HG03378 (cell line): ENCODE data around the gene KCNN4.

Experiments used
- ATAC-seq: cut with Tn5 transposase; IDR thresholded peaks from one replicate; pipeline ENCODE4 v1.9.1; 2021; ENCODE audit warnings: mild to moderate bottlenecking, moderate library complexity; ENCODE audit not compliant: unreplicated experiment

KCNN4 gene

DNA sequence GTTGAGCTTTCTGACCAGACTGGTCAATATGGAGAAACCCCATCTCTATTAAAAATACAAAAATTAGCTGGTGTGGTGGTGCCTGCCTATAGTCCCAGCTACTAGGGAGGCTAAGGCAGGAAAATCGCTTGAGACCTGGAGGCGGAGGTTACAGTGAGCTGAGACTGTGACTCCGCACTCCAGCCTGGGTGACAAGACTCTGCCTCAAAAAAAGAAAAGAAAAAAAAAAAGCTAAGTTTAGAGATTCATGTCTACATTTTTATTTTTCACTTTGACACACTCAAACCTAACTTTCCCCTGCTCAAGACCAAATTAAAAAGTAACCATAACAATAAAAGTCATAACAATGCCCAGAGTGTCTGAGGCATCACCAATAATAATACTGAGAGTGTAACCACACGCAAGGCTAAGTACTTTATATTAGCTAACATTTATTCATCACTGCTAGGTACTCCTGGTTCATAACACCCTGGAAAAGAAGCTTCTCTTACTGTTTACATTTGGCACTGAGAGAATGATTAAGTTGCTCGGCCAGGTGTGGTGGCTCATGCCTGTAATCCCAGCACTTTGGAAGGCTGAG, 59.2 kb downstream of the KCNN4 start:
- no peak for ATAC-seq

DNA sequence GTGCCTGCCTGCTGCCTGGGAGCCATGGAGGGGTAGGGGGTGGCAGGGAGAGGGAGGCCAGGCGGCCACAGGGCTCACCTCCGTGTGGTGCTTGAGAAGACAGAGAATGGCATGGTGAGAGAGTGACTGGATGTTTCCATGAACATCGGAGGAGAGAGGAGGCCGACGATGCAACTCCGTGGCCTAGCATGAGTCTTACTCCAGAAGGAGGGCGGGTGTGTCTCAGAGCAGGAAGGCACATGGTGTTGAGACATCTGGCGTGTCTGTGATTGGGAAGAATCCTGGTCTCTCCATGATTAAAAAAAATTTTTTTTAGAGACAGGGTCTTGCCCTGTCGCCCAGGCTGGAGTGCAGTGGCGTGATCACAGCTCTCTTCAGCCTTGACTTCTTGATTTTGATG, 59.8 kb downstream of the KCNN4 start:
- no peak for ATAC-seq

DNA sequence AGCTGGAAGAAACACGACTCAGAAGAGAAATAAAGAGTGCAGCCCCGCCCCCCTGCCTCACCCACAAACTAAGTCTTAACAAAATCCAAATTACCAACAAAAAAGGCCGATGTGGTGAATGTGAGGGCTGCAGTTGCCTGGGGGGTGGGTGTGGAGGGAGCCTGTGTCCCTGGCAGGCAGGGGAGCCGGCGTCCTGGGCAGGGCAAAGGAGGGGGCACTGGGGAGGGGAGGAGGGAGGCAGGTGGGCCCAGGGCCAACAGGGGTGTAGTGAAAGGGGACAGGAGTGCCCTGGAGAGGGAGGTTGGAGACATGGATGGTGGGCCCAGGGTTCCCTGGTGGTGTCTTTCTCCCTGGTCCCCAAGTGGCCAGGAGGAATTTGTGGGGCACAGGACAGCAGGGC, 60.9 kb downstream of the KCNN4 start:
- ATAC-seq = no peak

DNA sequence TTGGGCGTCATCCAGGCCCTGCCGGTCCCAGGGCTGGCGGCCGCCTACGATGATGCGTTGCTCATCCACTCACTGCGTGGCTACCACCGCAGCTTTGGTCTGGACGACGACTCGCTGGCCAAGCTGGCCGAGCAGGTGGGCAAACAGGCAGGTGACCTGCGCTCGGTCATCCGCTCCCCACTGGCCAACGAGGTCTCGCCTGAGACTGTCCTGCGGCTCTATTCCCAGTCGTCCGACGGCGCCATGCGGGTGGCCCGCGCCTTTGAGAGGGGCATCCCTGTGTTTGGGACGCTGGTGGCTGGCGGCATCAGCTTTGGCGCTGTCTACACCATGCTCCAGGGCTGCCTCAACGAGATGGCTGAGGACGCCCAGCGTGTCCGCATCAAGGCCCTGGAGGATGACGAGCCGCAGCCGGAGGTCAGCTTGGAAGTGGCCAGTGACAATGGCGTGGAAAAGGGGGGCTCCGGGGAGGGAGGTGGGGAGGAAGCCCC, 61.4 kb downstream of the KCNN4 start:
- ATAC-seq = no peak

DNA sequence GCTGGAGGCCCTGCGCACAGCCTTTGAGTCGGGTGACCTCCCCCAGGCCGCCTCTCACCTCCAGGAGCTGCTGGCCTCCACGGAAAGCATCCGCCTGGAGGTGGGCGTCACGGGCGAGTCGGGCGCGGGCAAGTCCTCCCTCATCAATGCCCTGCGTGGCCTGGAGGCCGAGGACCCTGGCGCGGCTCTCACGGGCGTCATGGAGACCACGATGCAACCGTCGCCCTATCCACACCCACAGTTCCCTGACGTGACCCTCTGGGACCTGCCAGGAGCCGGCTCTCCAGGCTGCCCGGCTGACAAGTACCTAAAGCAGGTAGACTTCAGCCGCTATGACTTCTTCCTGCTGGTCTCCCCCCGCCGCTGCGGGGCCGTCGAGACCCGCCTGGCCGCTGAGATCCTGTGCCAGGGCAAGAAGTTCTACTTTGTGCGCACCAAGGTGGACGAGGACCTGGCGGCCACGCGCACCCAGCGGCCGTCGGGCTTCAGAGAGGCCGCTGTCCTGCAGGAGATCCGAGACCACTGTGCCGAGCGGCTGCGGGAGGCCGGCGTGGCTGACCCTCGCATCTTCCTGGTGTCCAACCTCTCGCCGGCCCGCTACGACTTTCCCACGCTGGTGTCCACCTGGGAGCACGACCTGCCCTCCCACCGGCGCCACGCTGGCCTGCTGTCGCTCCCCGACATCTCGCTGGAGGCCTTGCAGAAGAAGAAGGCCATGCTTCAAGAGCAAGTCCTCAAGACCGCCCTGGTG, 62.0 kb downstream of the KCNN4 start:
- no peak for ATAC-seq
